ENCODE measurements around the gene ARF6. TPM values are rescaled to one million over a fixed set of nuclear protein-coding genes. Genes with fewer than 3 reads are reported as not detected.
"Not testable (repeated sequence)": the region's sequence is repeated elsewhere in the genome, so short reads cannot be mapped to it uniquely, and the experiment has no call there.

ARF6 gene
- total and polyA plus RNA-seq, 5 donors from 2014 or later, result 94.6 to 171 (median 152) TPM

GRCh38 chr14:49893309-49894213 is 679 bp downstream of the ARF6 start:
- Histone ChIP-seq H3K4me1 (ENCODE audit: control insufficient read depth, insufficient read depth, low read length, poor library complexity, severe bottlenecking) (peaks cover 29% of the 10 kb centered on the region), H3K27me3 (ENCODE audit: control insufficient read depth, insufficient read depth, low read length) (no peaks in the 10 kb centered on the region), H3K4me3 (ENCODE audit: low read depth, low read length) (peak overlapping the region; percentile 90), H3K36me3 (ENCODE audit: control insufficient read depth, insufficient read depth, low read length) (peaks cover 11% of the 10 kb centered on the region), H3K27ac (ENCODE audit: insufficient read depth, low read length, poor library complexity, severe bottlenecking) (peak overlapping the region; percentile 98), H3K9me3 (ENCODE audit: control insufficient read depth in 2 of 2, low read length in 2 of 2) (no peaks in the 10 kb centered on the region)
- H3K4me1 Mint-ChIP-seq, result peaks cover 19 to 45% (median 38%) of the 10 kb centered on the region in 4 donors
- ATAC-seq (ENCODE audit: low read depth in 2 of 2), result peak; percentile 57 to 58
- peak overlapping the region; percentile 94 to 100 (median 99) for H3K4me3 Mint-ChIP-seq
- peak overlapping the region; percentile 91 to 99 (median 99) for H3K27ac Mint-ChIP-seq
- no peaks in the 10 kb centered on the region for H3K9me3 Mint-ChIP-seq
- peaks cover 6% of the 10 kb centered on the region for H3K27me3 Mint-ChIP-seq
- DNase-seq, result peak; percentile 69 to 84 (median 80)
- H3K36me3 Mint-ChIP-seq, result peaks cover 32% of the 10 kb centered on the region

GRCh38 chr14:49894214-49895107 is 1.6 kb downstream of the ARF6 start:
- not testable (repeated sequence) for ATAC-seq (ENCODE audit: low read depth in 2 of 2); DNase-seq; H3K9me3 Mint-ChIP-seq; H3K9me3 ChIP-seq (ENCODE audit: control insufficient read depth in 2 of 2, low read length in 2 of 2); H3K27me3 ChIP-seq (ENCODE audit: control insufficient read depth, insufficient read depth, low read length); H3K27me3 Mint-ChIP-seq
- Histone ChIP-seq H3K36me3 (ENCODE audit: control insufficient read depth, insufficient read depth, low read length) (peaks cover 11% of the 10 kb centered on the region), H3K4me3 (ENCODE audit: low read depth, low read length) (peak overlapping the region; percentile 90), H3K27ac (ENCODE audit: insufficient read depth, low read length, poor library complexity, severe bottlenecking) (peak overlapping the region; percentile 98), H3K4me1 (ENCODE audit: control insufficient read depth, insufficient read depth, low read length, poor library complexity, severe bottlenecking) (peaks cover 35% of the 10 kb centered on the region)
- peak overlapping the region; percentile 91 to 99 (median 94) for H3K27ac Mint-ChIP-seq
- peak overlapping the region; percentile 94 to 100 (median 99) for H3K4me3 Mint-ChIP-seq
- H3K4me1 Mint-ChIP-seq, result peaks cover 20 to 54% (median 44%) of the 10 kb centered on the region in 4 donors
- H3K36me3 Mint-ChIP-seq, result peaks cover 32% of the 10 kb centered on the region

GRCh38 chr14:49895480-49895879 is 2.6 kb downstream of the ARF6 start:
- Histone ChIP-seq H3K27me3 (ENCODE audit: control insufficient read depth, insufficient read depth, low read length) (no peaks in the 10 kb centered on the region), H3K36me3 (ENCODE audit: control insufficient read depth, insufficient read depth, low read length) (peaks cover 11% of the 10 kb centered on the region), H3K27ac (ENCODE audit: insufficient read depth, low read length, poor library complexity, severe bottlenecking) (peak overlapping the region; percentile 98), H3K9me3 (ENCODE audit: control insufficient read depth in 2 of 2, low read length in 2 of 2) (no peaks in the 10 kb centered on the region), H3K4me1 (ENCODE audit: control insufficient read depth, insufficient read depth, low read length, poor library complexity, severe bottlenecking) (peaks cover 43% of the 10 kb centered on the region), H3K4me3 (ENCODE audit: low read depth, low read length) (peak overlapping the region; percentile 90)
- Mint-ChIP-seq H3K4me1 (peaks cover 24 to 58% (median 49%) of the 10 kb centered on the region in 4 donors), H3K4me3 (peak overlapping the region; percentile 94 to 100 (median 99)), H3K9me3 (no peaks in the 10 kb centered on the region), H3K27ac (peak overlapping the region; percentile 54 to 86 (median 56)), H3K27me3 (peaks cover 6% of the 10 kb centered on the region), H3K36me3 (peaks cover 32% of the 10 kb centered on the region)
- peak in 1 of 3 donors; percentile 61 for DNase-seq
- no peak for ATAC-seq (ENCODE audit: low read depth in 2 of 2)

- not testable (repeated sequence) for H3K9me3 Mint-ChIP-seq; H3K27me3 ChIP-seq (ENCODE audit: control insufficient read depth, insufficient read depth, low read length); ATAC-seq (ENCODE audit: low read depth in 2 of 2); H3K9me3 ChIP-seq (ENCODE audit: control insufficient read depth in 2 of 2, low read length in 2 of 2); DNase-seq; H3K27me3 Mint-ChIP-seq
- Histone ChIP-seq H3K4me3 (ENCODE audit: low read depth, low read length) (peak overlapping the region; percentile 90), H3K27ac (ENCODE audit: insufficient read depth, low read length, poor library complexity, severe bottlenecking) (peak overlapping the region; percentile 98), H3K36me3 (ENCODE audit: control insufficient read depth, insufficient read depth, low read length) (peaks cover 11% of the 10 kb centered on the region), H3K4me1 (ENCODE audit: control insufficient read depth, insufficient read depth, low read length, poor library complexity, severe bottlenecking) (peaks cover 43% of the 10 kb centered on the region)
- H3K36me3 Mint-ChIP-seq, result peaks cover 32% of the 10 kb centered on the region
- H3K4me1 Mint-ChIP-seq, result peaks cover 24 to 53% (median 46%) of the 10 kb centered on the region in 4 donors
- peak overlapping the region; percentile 54 to 86 (median 56) for H3K27ac Mint-ChIP-seq
- H3K4me3 Mint-ChIP-seq, result peak overlapping the region; percentile 94 to 100 (median 99)
These were observed 3.4 kb downstream of the ARF6 start for GRCh38 chr14:49896272-49896671.

- Mint-ChIP-seq H3K36me3 (peaks cover 32% of the 10 kb centered on the region), H3K9me3 (no peaks in the 10 kb centered on the region), H3K27ac (peak overlapping the region; percentile 48 to 88 (median 86)), H3K4me1 (peaks cover 22 to 48% (median 43%) of the 10 kb centered on the region in 4 donors), H3K4me3 (peak overlapping the region; percentile 76 to 100 (median 97)), H3K27me3 (peaks cover 6% of the 10 kb centered on the region)
- H3K9me3 ChIP-seq (ENCODE audit: control insufficient read depth in 2 of 2, low read length in 2 of 2), result no peaks in the 10 kb centered on the region
- no peaks in the 10 kb centered on the region for H3K27me3 ChIP-seq (ENCODE audit: control insufficient read depth, insufficient read depth, low read length)
- ATAC-seq (ENCODE audit: low read depth in 2 of 2) (no peak), DNase-seq (peak in 1 of 3 donors; percentile 35)
- H3K27ac ChIP-seq (ENCODE audit: insufficient read depth, low read length, poor library complexity, severe bottlenecking), result peak overlapping the region; percentile 98
- peak overlapping the region; percentile 90 for H3K4me3 ChIP-seq (ENCODE audit: low read depth, low read length)
- H3K36me3 ChIP-seq (ENCODE audit: control insufficient read depth, insufficient read depth, low read length), result peaks cover 11% of the 10 kb centered on the region
- H3K4me1 ChIP-seq (ENCODE audit: control insufficient read depth, insufficient read depth, low read length, poor library complexity, severe bottlenecking), result peaks cover 38% of the 10 kb centered on the region
These were observed 4.1 kb downstream of the ARF6 start for GRCh38 chr14:49896966-49897365.

- peak overlapping the region; percentile 90 for H3K4me3 ChIP-seq (ENCODE audit: low read depth, low read length)
- H3K9me3 ChIP-seq (ENCODE audit: control insufficient read depth in 2 of 2, low read length in 2 of 2), result no peaks in the 10 kb centered on the region
- Mint-ChIP-seq H3K36me3 (peaks cover 33% of the 10 kb centered on the region), H3K9me3 (peaks cover 0 to 2% (median 0%) of the 10 kb centered on the region in 7 donors), H3K27me3 (peaks cover 2% of the 10 kb centered on the region), H3K4me1 (peaks cover 23 to 47% (median 42%) of the 10 kb centered on the region in 4 donors), H3K27ac (peak overlapping the region; percentile 48 to 88 (median 86)), H3K4me3 (peak overlapping the region; percentile 76 to 100 (median 97))
- H3K27me3 ChIP-seq (ENCODE audit: control insufficient read depth, insufficient read depth, low read length), result no peaks in the 10 kb centered on the region
- H3K27ac ChIP-seq (ENCODE audit: insufficient read depth, low read length, poor library complexity, severe bottlenecking), result peak overlapping the region; percentile 98
- peaks cover 34% of the 10 kb centered on the region for H3K4me1 ChIP-seq (ENCODE audit: control insufficient read depth, insufficient read depth, low read length, poor library complexity, severe bottlenecking)
- ATAC-seq (ENCODE audit: low read depth in 2 of 2) (no peak), DNase-seq (no peak)
- peaks cover 11% of the 10 kb centered on the region for H3K36me3 ChIP-seq (ENCODE audit: control insufficient read depth, insufficient read depth, low read length)
These were observed 4.5 kb downstream of the ARF6 start for GRCh38 chr14:49897414-49897813.

- no peaks in the 10 kb centered on the region for H3K9me3 ChIP-seq (ENCODE audit: control insufficient read depth in 2 of 2, low read length in 2 of 2)
- peaks cover 0 to 2% (median 0%) of the 10 kb centered on the region in 7 donors for H3K9me3 Mint-ChIP-seq
- ATAC-seq (ENCODE audit: low read depth in 2 of 2) (no peak), DNase-seq (no peak)
- H3K27ac ChIP-seq (ENCODE audit: insufficient read depth, low read length, poor library complexity, severe bottlenecking), result peak overlapping the region; percentile 98
- no peaks in the 10 kb centered on the region for H3K27me3 Mint-ChIP-seq
- H3K4me3 ChIP-seq (ENCODE audit: low read depth, low read length), result peak overlapping the region; percentile 90
- H3K4me3 Mint-ChIP-seq, result peak overlapping the region; percentile 69 to 100 (median 82)
- H3K4me1 ChIP-seq (ENCODE audit: control insufficient read depth, insufficient read depth, low read length, poor library complexity, severe bottlenecking), result peaks cover 33% of the 10 kb centered on the region
- peaks cover 33% of the 10 kb centered on the region for H3K36me3 Mint-ChIP-seq
- H3K4me1 Mint-ChIP-seq, result peaks cover 23 to 45% (median 42%) of the 10 kb centered on the region in 4 donors
- no peaks in the 10 kb centered on the region for H3K27me3 ChIP-seq (ENCODE audit: control insufficient read depth, insufficient read depth, low read length)
- peak overlapping the region in 2 of 3 donors; percentile 73 to 80 for H3K27ac Mint-ChIP-seq
- peaks cover 11% of the 10 kb centered on the region for H3K36me3 ChIP-seq (ENCODE audit: control insufficient read depth, insufficient read depth, low read length)
These were observed 5.1 kb downstream of the ARF6 start for GRCh38 chr14:49897965-49898364.
